Measurements from ENCODE around the gene BPIFB1.

GRCh38 chr20:33304046-33304445 is 21.0 kb downstream of the BPIFB1 start:
- no peak for TF ChIP-seq NFYA (IDR thresholded peaks at IDR 0.05; ENCODE audit: borderline replicate concordance, low read depth, low read length)
- no peak for TF ChIP-seq RBBP5 (conservative IDR thresholded peaks at IDR 0.05)
- no peak for TF ChIP-seq POLR2A (IDR thresholded peaks at IDR 0.05; ENCODE audit: low read depth, low read length)
- TF ChIP-seq JUND (IDR thresholded peaks at IDR 0.05; ENCODE audit: low read depth, low read length) = no peak
- TF ChIP-seq, protein P1, sequence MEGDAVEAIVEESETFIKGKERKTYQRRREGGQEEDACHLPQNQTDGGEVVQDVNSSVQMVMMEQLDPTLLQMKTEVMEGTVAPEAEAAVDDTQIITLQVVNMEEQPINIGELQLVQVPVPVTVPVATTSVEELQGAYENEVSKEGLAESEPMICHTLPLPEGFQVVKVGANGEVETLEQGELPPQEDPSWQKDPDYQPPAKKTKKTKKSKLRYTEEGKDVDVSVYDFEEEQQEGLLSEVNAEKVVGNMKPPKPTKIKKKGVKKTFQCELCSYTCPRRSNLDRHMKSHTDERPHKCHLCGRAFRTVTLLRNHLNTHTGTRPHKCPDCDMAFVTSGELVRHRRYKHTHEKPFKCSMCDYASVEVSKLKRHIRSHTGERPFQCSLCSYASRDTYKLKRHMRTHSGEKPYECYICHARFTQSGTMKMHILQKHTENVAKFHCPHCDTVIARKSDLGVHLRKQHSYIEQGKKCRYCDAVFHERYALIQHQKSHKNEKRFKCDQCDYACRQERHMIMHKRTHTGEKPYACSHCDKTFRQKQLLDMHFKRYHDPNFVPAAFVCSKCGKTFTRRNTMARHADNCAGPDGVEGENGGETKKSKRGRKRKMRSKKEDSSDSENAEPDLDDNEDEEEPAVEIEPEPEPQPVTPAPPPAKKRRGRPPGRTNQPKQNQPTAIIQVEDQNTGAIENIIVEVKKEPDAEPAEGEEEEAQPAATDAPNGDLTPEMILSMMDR (IDR thresholded peaks at IDR 0.05 in 2 of 3, conservative IDR thresholded peaks at IDR 0.05 in 1 of 3; ENCODE audit: control insufficient read depth in 2 of 3, extremely low read depth in 1 of 3, insufficient read depth in 1 of 3, low read depth in 3 of 3, low read length in 3 of 3) = no peak
